Endothelial cell of umbilical vein (primary cell): ENCODE measurements around the gene RIMBP2. TPM values are rescaled to one million over a fixed set of nuclear protein-coding genes. Genes with fewer than 3 reads are reported as not detected.

Experiments
- BruUV-seq: library from RNA; stranded (reverse); fragments of 400-500 nt; replicated peaks from 2 replicates; lab custom pipeline; 2021; lab: Mats Ljungman, UMichigan
- CTCF ChIA-PET: fragments of 300-600, 350-600 bp; sonication (Branson Sonifier 250); formaldehyde crosslinking; loops from one replicate; lab custom pipeline; 2021; ENCODE audit warnings: antibody characterized with exemption, inconsistent platforms; lab: Charles Lee
- POLR2A ChIA-PET: fragments of 300-600, 350-600 bp; sonication (Branson Sonifier 250); formaldehyde crosslinking; loops from one replicate; lab custom pipeline; 2021; ENCODE audit warnings: antibody characterized with exemption, inconsistent platforms; lab: Charles Lee
- DNase-seq: peaks from one replicate; pipeline ENCODE4 v3.0.0-alpha.2; 2011; ENCODE audit warnings: low read depth, low spot score
- FAIRE-seq: peaks from 2 replicates; lab custom pipeline; 2011; peaks lifted over from hg19 to GRCh38; lab: Jason Lieb, UNC
- H2AFZ ChIP-seq: 2 replicates; pipeline ENCODE4 v1.6.0; 2012; ENCODE audit warnings: low read depth, low read length, control low read depth, inconsistent platforms
- H3K27ac ChIP-seq: 2 replicates; pipeline ENCODE4 v1.5.1; 2011; ENCODE audit warnings: low read depth, mild to moderate bottlenecking, control low read depth, low read length, moderate library complexity; ENCODE audit not compliant: insufficient read depth
- H3K27me3 ChIP-seq, 2 experiments: 2 replicates each; pipeline versions ENCODE4 v1.6.0 to v1.6.1; 2011; ENCODE audit warnings: low read length in 2 of 2, mixed read lengths in 1 of 2; ENCODE audit not compliant: control insufficient read depth in 2 of 2, insufficient read depth in 2 of 2
- H3K36me3 ChIP-seq, 2 experiments: 2 replicates in 1 of 2; 3 replicates in 1 of 2; pipeline ENCODE4 v1.5.1; 2011; ENCODE audit warnings: low read length in 2 of 2, mild to moderate bottlenecking in 1 of 2, moderate library complexity in 1 of 2; ENCODE audit not compliant: control insufficient read depth in 2 of 2, insufficient read depth in 2 of 2; ENCODE audit errors: extremely low read depth in 1 of 2
- H3K4me1 ChIP-seq: 3 replicates; pipeline ENCODE4 v1.5.1; 2011; ENCODE audit warnings: mild to moderate bottlenecking, low read length; ENCODE audit not compliant: control insufficient read depth, insufficient read depth; ENCODE audit errors: extremely low read depth
- H3K4me2 ChIP-seq: 2 replicates; pipeline ENCODE4 v1.6.1; 2011; ENCODE audit warnings: low read length, control low read depth, mixed read lengths; ENCODE audit not compliant: insufficient read depth
- H3K4me3 ChIP-seq, 3 experiments: fragments of 200-600 bp in 1 of 3; sonication (generic), shearing (Covaris generic) in 1 of 3; replicated peaks in 1 of 3; 2 replicates each; pipeline ENCODE4 v1.5.1; 2011 to 2016; ENCODE audit warnings: control low read depth in 3 of 3, low read length in 3 of 3, mild to moderate bottlenecking in 2 of 3, inconsistent platforms in 1 of 3, low read depth in 1 of 3, moderate library complexity in 1 of 3; ENCODE audit not compliant: insufficient read depth in 1 of 3
- H3K79me2 ChIP-seq: 2 replicates; pipeline ENCODE4 v1.6.0; 2012; ENCODE audit warnings: low read length, inconsistent platforms; ENCODE audit not compliant: control insufficient read depth, insufficient read depth
- H3K9ac ChIP-seq: replicated peaks from 2 replicates; pipeline ENCODE3; 2011; ENCODE audit warnings: low read length, control low read depth; ENCODE audit not compliant: insufficient read depth; ENCODE audit errors: extremely low read depth
- H3K9me1 ChIP-seq: replicated peaks from 3 replicates; pipeline ENCODE4 v1.6.0; 2011; ENCODE audit warnings: mild to moderate bottlenecking, low read length; ENCODE audit not compliant: control insufficient read depth, insufficient read depth; ENCODE audit errors: extremely low read depth
- H3K9me3 ChIP-seq: replicated peaks from 2 replicates; pipeline ENCODE4 v1.5.1; 2012; ENCODE audit warnings: low read length, inconsistent platforms; ENCODE audit not compliant: control insufficient read depth, insufficient read depth
- H4K20me1 ChIP-seq: replicated peaks from 2 replicates; pipeline ENCODE3; 2011; ENCODE audit warnings: mild to moderate bottlenecking, low read length; ENCODE audit not compliant: control insufficient read depth, insufficient read depth; ENCODE audit errors: extremely low read depth
- EZH2 ChIP-seq: IDR thresholded peaks from 2 replicates; pipeline ENCODE4 v1.6.1; 2012; ENCODE audit warnings: borderline replicate concordance, low read depth, mild to moderate bottlenecking, moderate library complexity, low read length, inconsistent platforms; ENCODE audit not compliant: severe bottlenecking
- FOS ChIP-seq: IDR thresholded peaks from 2 replicates; pipeline ENCODE4 v1.6.1; 2011; ENCODE audit warnings: mild to moderate bottlenecking, low read length, moderate library complexity, borderline replicate concordance; ENCODE audit not compliant: insufficient read depth
- GATA2 ChIP-seq: IDR thresholded peaks from 2 replicates; pipeline ENCODE4 v1.7.0; 2011; ENCODE audit warnings: low read depth, mild to moderate bottlenecking, moderate library complexity, mixed read lengths, low read length; ENCODE audit not compliant: insufficient read length, insufficient read depth
- JUN ChIP-seq: IDR thresholded peaks from 2 replicates; pipeline ENCODE4 v1.6.1; 2011; ENCODE audit warnings: borderline replicate concordance, low read depth; ENCODE audit not compliant: insufficient read length, insufficient read depth
- MYC ChIP-seq: IDR thresholded peaks from one replicate; pipeline ENCODE4 v1.6.1; 2011; ENCODE audit warnings: mild to moderate bottlenecking, low read depth, low read length
- POLR2A ChIP-seq: IDR thresholded peaks from 2 replicates; pipeline ENCODE4 v1.6.1; 2012; ENCODE audit warnings: low read depth, mild to moderate bottlenecking, control low read depth, low read length
- POLR2AphosphoS5 ChIP-seq: IDR thresholded peaks from 2 replicates; pipeline ENCODE4 v1.6.1; 2012; ENCODE audit warnings: low read depth, mild to moderate bottlenecking, control low read depth, low read length, moderate library complexity; ENCODE audit not compliant: insufficient read depth
- dilution Hi-C: fragments of 300-500 bp; cut with MboI; formaldehyde crosslinking; loops from one replicate; pipeline ENCODE4 v1.15.0; 2019; ENCODE audit warnings: low sequenced_read_pairs; ENCODE audit not compliant: extremely low pct_ligation_motif_present
- intact Hi-C: fragments of 100-400 bp; cut with micrococcal nuclease; formaldehyde crosslinking; loops from one replicate; pipeline ENCODE4 v1.10.0; 2022
- polyA plus RNA-seq, 4 experiments: library from polyadenylated mRNA; depleted of rRNA in 3 of 4; stranded (reverse) in 3 of 4; unstranded in 1 of 4; fragments of >200 nt; gene quantifications; 2 replicates each; pipeline versions ENCODE4 v1.2.1 to v1.2.3, GENCODE V29; 2011 to 2012; ENCODE audit warnings: missing spikeins in 1 of 4
- total RNA-seq: library from RNA; stranded (reverse); gene quantifications from 2 replicates; pipeline ENCODE4 v1.2.3, GENCODE V29; 2021
- TF ChIP-seq, protein P1 (sequence below), 2 donors: IDR thresholded peaks; 1 replicate in 1 of 2; 2 replicates in 1 of 2; pipeline ENCODE4 v1.5.1; 2011; ENCODE audit warnings: low read length in 2 of 2, mild to moderate bottlenecking in 2 of 2, moderate library complexity in 2 of 2, control low read depth in 1 of 2, inconsistent platforms in 1 of 2, low read depth in 1 of 2; ENCODE audit not compliant: insufficient read depth in 1 of 2; ENCODE audit errors: extremely low read depth in 1 of 2
- TF ChIP-seq, protein P2 (sequence below): IDR thresholded peaks from 2 replicates; pipeline ENCODE4 v1.6.1; 2011; ENCODE audit not compliant: insufficient read depth, insufficient read length

RIMBP2 gene
- total and polyA plus RNA-seq, 2 donors (not counting 3 experiments of a cell fraction or from before 2014, with no cell fraction given) = 0.04 TPM; not detected in 1

DNA sequence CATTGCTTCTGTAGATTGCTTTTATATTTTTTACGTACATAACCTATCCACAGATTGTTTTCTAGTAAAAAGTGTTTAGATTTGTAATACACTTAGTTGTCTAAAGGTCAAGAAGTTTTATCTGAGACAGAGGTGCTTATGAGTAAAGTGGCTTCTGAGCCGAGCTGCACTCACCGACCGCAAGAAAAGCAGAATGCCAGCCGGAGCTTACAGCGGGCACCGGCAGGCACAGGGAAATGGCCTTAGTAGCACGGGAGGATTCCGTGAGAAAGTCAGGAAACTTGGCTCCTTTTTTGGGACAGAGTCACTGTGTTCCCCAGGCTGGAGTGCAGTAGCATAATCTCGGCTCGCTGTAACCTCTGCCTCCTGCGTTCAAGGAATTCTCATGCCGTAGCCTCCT lies 348.6 kb downstream of the RIMBP2 start:
- Histone ChIP-seq H3K79me2 (no peaks in the 10 kb centered on the region), H3K4me3 (no peak overlapping the region), H3K9ac (no peak overlapping the region), H4K20me1 (no peaks in the 10 kb centered on the region), H3K36me3 (no peaks in the 10 kb centered on the region), H3K4me1 (no peaks in the 10 kb centered on the region), H3K9me1 (no peaks in the 10 kb centered on the region), H3K27me3 (no peaks in the 10 kb centered on the region), H3K4me2 (no peak overlapping the region), H3K9me3 (no peaks in the 10 kb centered on the region), H2AFZ (no peak overlapping the region), H3K27ac (no peak overlapping the region)
- FAIRE-seq (no peak), DNase-seq (no peak)
- TF ChIP-seq FOS (no peak), POLR2AphosphoS5 (no peak), POLR2A (no peak), EZH2 (no peak), JUN (no peak), GATA2 (no peak), MYC (no peak)
- TF ChIP-seq, protein P1, sequence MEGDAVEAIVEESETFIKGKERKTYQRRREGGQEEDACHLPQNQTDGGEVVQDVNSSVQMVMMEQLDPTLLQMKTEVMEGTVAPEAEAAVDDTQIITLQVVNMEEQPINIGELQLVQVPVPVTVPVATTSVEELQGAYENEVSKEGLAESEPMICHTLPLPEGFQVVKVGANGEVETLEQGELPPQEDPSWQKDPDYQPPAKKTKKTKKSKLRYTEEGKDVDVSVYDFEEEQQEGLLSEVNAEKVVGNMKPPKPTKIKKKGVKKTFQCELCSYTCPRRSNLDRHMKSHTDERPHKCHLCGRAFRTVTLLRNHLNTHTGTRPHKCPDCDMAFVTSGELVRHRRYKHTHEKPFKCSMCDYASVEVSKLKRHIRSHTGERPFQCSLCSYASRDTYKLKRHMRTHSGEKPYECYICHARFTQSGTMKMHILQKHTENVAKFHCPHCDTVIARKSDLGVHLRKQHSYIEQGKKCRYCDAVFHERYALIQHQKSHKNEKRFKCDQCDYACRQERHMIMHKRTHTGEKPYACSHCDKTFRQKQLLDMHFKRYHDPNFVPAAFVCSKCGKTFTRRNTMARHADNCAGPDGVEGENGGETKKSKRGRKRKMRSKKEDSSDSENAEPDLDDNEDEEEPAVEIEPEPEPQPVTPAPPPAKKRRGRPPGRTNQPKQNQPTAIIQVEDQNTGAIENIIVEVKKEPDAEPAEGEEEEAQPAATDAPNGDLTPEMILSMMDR (IDR thresholded peaks at IDR 0.05; ENCODE audit: extremely low read depth in 1 of 2, insufficient read depth in 1 of 2, low read depth in 1 of 2, low read length in 2 of 2) = no peak
- TF ChIP-seq, protein P2, sequence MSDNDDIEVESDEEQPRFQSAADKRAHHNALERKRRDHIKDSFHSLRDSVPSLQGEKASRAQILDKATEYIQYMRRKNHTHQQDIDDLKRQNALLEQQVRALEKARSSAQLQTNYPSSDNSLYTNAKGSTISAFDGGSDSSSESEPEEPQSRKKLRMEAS = no peak
- no TSS peak for BruUV-seq
- dilution Hi-C loops = no loop called here
- ChIA-PET POLR2A (no interaction called here), CTCF (no interaction called here)
- intact Hi-C loops = no loop called here
